GM21360 (cell line): Measurements from ENCODE around the gene MKRN3.
"Not testable (repeated sequence)": the region's sequence is repeated elsewhere in the genome, so short reads cannot be mapped to it uniquely, and the experiment has no call there.

Experiments
- ATAC-seq: cut with Tn5 transposase; IDR thresholded peaks from one replicate; pipeline ENCODE4 v1.9.1; 2021; ENCODE audit warnings: mild to moderate bottlenecking, moderate library complexity; ENCODE audit not compliant: unreplicated experiment

The MKRN3 gene

GRCh38 chr15:23578521-23579150, 13.2 kb downstream of the MKRN3 start:
- no peak for ATAC-seq

GRCh38 chr15:23588268-23588667, 22.8 kb downstream of the MKRN3 start:
- ATAC-seq = no peak

GRCh38 chr15:23589012-23589411, 23.5 kb downstream of the MKRN3 start:
- ATAC-seq = no peak

GRCh38 chr15:23594252-23594770, 28.8 kb downstream of the MKRN3 start:
- no peak for ATAC-seq

GRCh38 chr15:23595368-23595767, 29.9 kb downstream of the MKRN3 start:
- no peak for ATAC-seq

GRCh38 chr15:23596736-23597135, 31.3 kb downstream of the MKRN3 start:
- no peak for ATAC-seq

GRCh38 chr15:23597278-23597677, 31.8 kb downstream of the MKRN3 start:
- ATAC-seq = not testable (repeated sequence)

DNA sequence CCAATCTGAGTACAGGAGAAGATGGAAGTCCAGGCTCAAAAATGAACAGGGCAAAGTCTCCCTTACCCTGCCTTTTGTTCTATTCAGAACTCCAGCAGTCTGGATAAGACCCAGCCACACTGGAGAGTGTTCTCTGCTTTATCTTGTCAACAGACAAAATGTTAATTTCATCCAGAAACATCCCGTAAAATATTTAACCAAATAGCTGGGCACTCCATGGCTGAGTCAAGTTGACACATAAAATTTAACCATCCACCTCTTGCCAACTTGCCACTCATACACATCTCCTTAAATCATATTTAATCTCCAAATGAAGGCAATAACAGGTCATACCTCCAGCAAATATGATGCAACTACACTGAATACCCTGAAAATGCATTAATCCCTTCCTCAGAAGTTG, 33.6 kb downstream of the MKRN3 start:
- no peak for ATAC-seq

DNA sequence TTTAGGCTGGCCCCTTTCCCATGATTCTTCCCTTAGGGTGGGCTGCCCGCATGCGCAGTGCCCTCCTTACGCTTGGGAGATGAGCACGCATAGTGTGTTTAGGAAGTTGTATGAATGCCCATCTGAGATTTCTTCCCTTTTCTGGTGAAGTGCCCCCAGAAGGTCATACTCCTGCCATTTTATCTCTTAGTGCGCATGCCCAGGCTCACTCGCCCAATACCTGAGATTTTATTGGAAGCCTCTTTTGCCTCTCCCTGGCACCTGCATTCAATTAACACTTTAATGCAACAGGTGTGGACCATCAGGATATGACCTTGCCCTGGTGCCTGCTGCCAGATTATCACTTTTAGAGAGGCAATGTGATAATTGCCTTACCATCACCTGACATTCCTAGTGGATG, 36.6 kb downstream of the MKRN3 start:
- ATAC-seq = no peak

GRCh38 chr15:23606226-23606625, 40.8 kb downstream of the MKRN3 start:
- ATAC-seq = no peak

DNA sequence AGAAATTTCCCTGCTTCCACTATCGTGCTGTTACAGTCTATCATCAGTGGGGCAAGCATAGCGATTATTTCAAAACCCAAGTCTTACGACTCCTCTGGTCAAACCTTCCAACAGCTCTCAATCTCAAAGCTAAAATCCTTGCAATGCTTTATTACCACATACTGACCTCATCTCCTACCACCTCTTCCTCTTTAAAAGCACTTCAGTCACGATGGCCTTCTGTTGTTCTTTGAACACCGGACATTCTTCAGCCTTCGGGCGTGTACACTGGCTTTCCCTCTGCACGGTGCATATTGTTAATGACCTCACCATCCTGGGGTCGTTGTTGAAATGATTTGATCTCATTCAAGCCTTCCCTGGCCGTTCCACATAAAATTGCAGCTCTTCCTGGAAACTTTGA, 51.1 kb downstream of the MKRN3 start:
- ATAC-seq = no peak
